ENCODE data around the gene LMOD2.

The LMOD2 gene

DNA sequence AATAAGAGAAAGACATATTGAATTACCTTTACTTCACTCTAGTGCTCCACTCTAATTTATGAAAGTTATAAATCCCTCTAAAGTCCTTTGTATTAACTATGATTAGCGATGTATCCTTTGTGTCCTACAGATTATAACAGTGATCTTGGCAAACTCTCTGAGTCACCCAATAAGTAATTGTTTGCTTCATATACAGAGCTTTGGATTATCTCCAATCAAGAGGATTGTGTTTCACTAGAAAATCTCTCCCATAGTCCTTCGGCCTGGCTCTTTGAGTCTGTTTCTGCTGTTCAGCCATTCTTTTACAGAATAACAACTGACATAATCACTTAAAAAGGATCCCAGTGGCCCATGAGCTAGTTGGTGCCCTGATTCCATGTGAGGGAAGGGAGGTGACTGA, 9.5 kb downstream of the LMOD2 start:
- no peak overlapping the region for H3K27ac ChIP-seq (ENCODE audit: low read length)
- no peaks in the 10 kb centered on the region for H3K79me2 ChIP-seq (ENCODE audit: low read length)
- no peak overlapping the region for H3K9ac ChIP-seq (ENCODE audit: low read length)
- TF ChIP-seq CTCF (IDR thresholded peaks at IDR 0.05; ENCODE audit: low read length) = no peak
- TF ChIP-seq EZH2 (optimal IDR thresholded peaks at IDR 0.05; ENCODE audit: low read depth, low read length) = no peak
- TF ChIP-seq EZH2phosphoT487 (IDR thresholded peaks at IDR 0.05; ENCODE audit: low read length) = no peak
- no peak overlapping the region for H3K4me3 ChIP-seq (ENCODE audit: low read length)
- H4K20me1 ChIP-seq (ENCODE audit: insufficient read depth, low read length) = no peaks in the 10 kb centered on the region
- H3F3A ChIP-seq (ENCODE audit: insufficient read depth, low read length) = no peaks in the 10 kb centered on the region
- no peaks in the 10 kb centered on the region for H3K36me3 ChIP-seq (replicated peaks; ENCODE audit: insufficient read depth, low read length)
- no peaks in the 10 kb centered on the region for H3K27me3 ChIP-seq (replicated peaks; ENCODE audit: insufficient read depth, low read length)
- no peaks in the 10 kb centered on the region for H3K9me2 ChIP-seq (replicated peaks; ENCODE audit: insufficient read depth, low read length)
- no peaks in the 10 kb centered on the region for H3K9me3 ChIP-seq (replicated peaks; ENCODE audit: insufficient read depth, low read length)
- DNase-seq = no peak
- H2AFZ ChIP-seq (ENCODE audit: low read length) = no peak overlapping the region
- no peaks in the 10 kb centered on the region for H3K4me1 ChIP-seq (ENCODE audit: low read length)
- H3K4me2 ChIP-seq (ENCODE audit: low read depth, low read length) = no peak overlapping the region

GRCh38 chr7:123665896-123666295, 10.2 kb downstream of the LMOD2 start:
- no peaks in the 10 kb centered on the region for H3K27me3 ChIP-seq (replicated peaks; ENCODE audit: insufficient read depth, low read length)
- no peak overlapping the region for H3K4me3 ChIP-seq (ENCODE audit: low read length)
- H3K4me1 ChIP-seq (ENCODE audit: low read length) = no peaks in the 10 kb centered on the region
- H3K27ac ChIP-seq (ENCODE audit: low read length) = no peak overlapping the region
- no peaks in the 10 kb centered on the region for H3K9me3 ChIP-seq (replicated peaks; ENCODE audit: insufficient read depth, low read length)
- DNase-seq = no peak
- H3K4me2 ChIP-seq (ENCODE audit: low read depth, low read length) = no peak overlapping the region
- no peak for TF ChIP-seq CTCF (IDR thresholded peaks at IDR 0.05; ENCODE audit: low read length)
- TF ChIP-seq EZH2 (optimal IDR thresholded peaks at IDR 0.05; ENCODE audit: low read depth, low read length) = no peak
- no peak for TF ChIP-seq EZH2phosphoT487 (IDR thresholded peaks at IDR 0.05; ENCODE audit: low read length)
- no peak overlapping the region for H2AFZ ChIP-seq (ENCODE audit: low read length)
- no peaks in the 10 kb centered on the region for H3K9me2 ChIP-seq (replicated peaks; ENCODE audit: insufficient read depth, low read length)
- H3F3A ChIP-seq (ENCODE audit: insufficient read depth, low read length) = no peaks in the 10 kb centered on the region
- no peak overlapping the region for H3K9ac ChIP-seq (ENCODE audit: low read length)
- no peaks in the 10 kb centered on the region for H3K79me2 ChIP-seq (ENCODE audit: low read length)
- H3K36me3 ChIP-seq (replicated peaks; ENCODE audit: insufficient read depth, low read length) = no peaks in the 10 kb centered on the region
- H4K20me1 ChIP-seq (ENCODE audit: insufficient read depth, low read length) = no peaks in the 10 kb centered on the region

DNA sequence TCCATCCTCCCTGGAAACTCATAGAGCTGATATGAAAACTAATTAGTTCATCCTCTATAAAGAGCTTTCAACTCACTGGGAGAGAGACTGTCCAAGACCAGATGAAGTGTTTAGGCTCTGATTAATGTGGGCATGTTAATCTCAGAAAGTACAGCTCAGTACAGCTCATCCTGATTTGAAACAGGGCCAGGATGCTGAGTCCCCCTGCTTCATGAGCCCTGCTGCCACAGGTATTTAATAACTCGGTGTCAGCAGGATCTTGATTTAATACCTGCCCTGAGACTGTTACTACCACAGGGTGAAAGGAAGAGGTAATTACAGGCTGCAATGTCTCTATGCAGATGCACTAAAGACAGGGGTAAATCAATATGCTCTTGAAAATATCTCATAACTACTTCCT, 10.8 kb downstream of the LMOD2 start:
- no peak overlapping the region for H3K9ac ChIP-seq (ENCODE audit: low read length)
- no peaks in the 10 kb centered on the region for H3K9me2 ChIP-seq (replicated peaks; ENCODE audit: insufficient read depth, low read length)
- no peaks in the 10 kb centered on the region for H3F3A ChIP-seq (ENCODE audit: insufficient read depth, low read length)
- TF ChIP-seq CTCF (IDR thresholded peaks at IDR 0.05; ENCODE audit: low read length) (no peak), EZH2phosphoT487 (IDR thresholded peaks at IDR 0.05; ENCODE audit: low read length) (no peak), EZH2 (optimal IDR thresholded peaks at IDR 0.05; ENCODE audit: low read depth, low read length) (no peak)
- H3K4me1 ChIP-seq (ENCODE audit: low read length) = no peaks in the 10 kb centered on the region
- H3K27me3 ChIP-seq (replicated peaks; ENCODE audit: insufficient read depth, low read length) = no peaks in the 10 kb centered on the region
- no peaks in the 10 kb centered on the region for H3K79me2 ChIP-seq (ENCODE audit: low read length)
- H3K27ac ChIP-seq (ENCODE audit: low read length) = no peak overlapping the region
- no peak for DNase-seq
- no peaks in the 10 kb centered on the region for H3K36me3 ChIP-seq (replicated peaks; ENCODE audit: insufficient read depth, low read length)
- H3K4me2 ChIP-seq (ENCODE audit: low read depth, low read length) = no peak overlapping the region
- no peaks in the 10 kb centered on the region for H4K20me1 ChIP-seq (ENCODE audit: insufficient read depth, low read length)
- no peaks in the 10 kb centered on the region for H3K9me3 ChIP-seq (replicated peaks; ENCODE audit: insufficient read depth, low read length)
- H3K4me3 ChIP-seq (ENCODE audit: low read length) = no peak overlapping the region
- no peak overlapping the region for H2AFZ ChIP-seq (ENCODE audit: low read length)
